GM23338 (cell line): ENCODE results near the gene TOX2. TPM values are rescaled to one million over a fixed set of nuclear protein-coding genes. Genes with fewer than 3 reads are reported as not detected.

Experiments
- ATAC-seq: fragments of 200-7000 bp; cut with Tn5 transposase; 3 replicates; pipeline ENCODE4 v1.9.1; 2020
- DNase-seq: peaks from one replicate; pipeline ENCODE4 v3.0.0-alpha.2; 2015; ENCODE audit warnings: low spot score
- H2AFZ ChIP-seq: fragments of 200-600 bp; sonication (generic); 2 replicates; pipeline ENCODE4 v1.8.0; 2016; ENCODE audit warnings: antibody characterized with exemption, mild to moderate bottlenecking, moderate library complexity
- H3F3A ChIP-seq: fragments of 200-600 bp; sonication (generic); replicated peaks from 2 replicates; pipeline ENCODE4 v1.8.0; 2017; ENCODE audit warnings: antibody characterized with exemption, mixed run types, low read depth
- H3K27ac ChIP-seq: fragments of 200-600 bp; sonication (generic); 2 replicates; pipeline ENCODE4 v1.6.1; 2016; ENCODE audit warnings: low read depth
- H3K27me3 ChIP-seq: fragments of 200-600 bp; sonication (generic); 2 replicates; pipeline ENCODE4 v1.8.0; 2016; ENCODE audit warnings: mild to moderate bottlenecking, mixed run types, moderate library complexity; ENCODE audit not compliant: insufficient read depth
- H3K36me3 ChIP-seq: fragments of 200-600 bp; sonication (generic); 2 replicates; pipeline ENCODE4 v1.8.0; 2016; ENCODE audit warnings: mild to moderate bottlenecking; ENCODE audit not compliant: insufficient read depth
- H3K4me1 ChIP-seq: fragments of 200-600 bp; sonication (generic); 2 replicates; pipeline ENCODE4 v1.8.0; 2016; ENCODE audit warnings: mild to moderate bottlenecking, moderate library complexity; ENCODE audit not compliant: insufficient read depth
- H3K4me2 ChIP-seq: fragments of 200-600 bp; sonication (generic); 2 replicates; pipeline ENCODE4 v1.7.1; 2017; ENCODE audit warnings: mixed run types
- H3K4me3 ChIP-seq: fragments of 200-600 bp; sonication (generic); 2 replicates; pipeline ENCODE4 v1.6.1; 2016; ENCODE audit warnings: mixed run types
- H3K79me2 ChIP-seq: fragments of 200-600 bp; sonication (generic); replicated peaks from 2 replicates; pipeline ENCODE4 v1.8.0; 2017; ENCODE audit warnings: mild to moderate bottlenecking; ENCODE audit not compliant: insufficient read depth
- H3K9me2 ChIP-seq: fragments of 200-600 bp; sonication (generic); 2 replicates; pipeline ENCODE4 v1.8.0; 2017; ENCODE audit not compliant: insufficient read depth
- H4K20me1 ChIP-seq: fragments of 200-600 bp; sonication (generic); replicated peaks from 2 replicates; pipeline ENCODE4 v1.8.0; 2017; ENCODE audit warnings: mild to moderate bottlenecking; ENCODE audit not compliant: insufficient read depth
- H3K27ac Mint-ChIP-seq: 2 replicates; pipeline ENCODE4 v1.8.0; 2020; ENCODE audit warnings: inconsistent platforms, mild to moderate bottlenecking, moderate library complexity, mixed read lengths
- H3K27me3 Mint-ChIP-seq: 3 replicates; pipeline ENCODE4 v1.8.0; 2022; ENCODE audit warnings: low read depth, mild to moderate bottlenecking, moderate library complexity, mixed read lengths, inconsistent platforms; ENCODE audit not compliant: insufficient read depth, poor library complexity
- H3K36me3 Mint-ChIP-seq: 3 replicates; pipeline ENCODE4 v1.8.0; 2021; ENCODE audit warnings: low read depth, mild to moderate bottlenecking, inconsistent platforms, moderate library complexity, mixed read lengths
- H3K4me1 Mint-ChIP-seq: 3 replicates; pipeline ENCODE4 v1.8.0; 2020; ENCODE audit warnings: mild to moderate bottlenecking, inconsistent platforms, mixed read lengths
- H3K4me3 Mint-ChIP-seq: 3 replicates; pipeline ENCODE4 v1.8.0; 2021; ENCODE audit warnings: moderate library complexity, mild to moderate bottlenecking, inconsistent platforms, mixed read lengths
- H3K9me3 Mint-ChIP-seq: 3 replicates; pipeline ENCODE4 v1.8.0; 2020; ENCODE audit warnings: moderate library complexity, mild to moderate bottlenecking, inconsistent platforms, mixed read lengths
- CREB1 ChIP-seq: fragments of 250-450 bp; sonication (Bioruptor Pico); IDR thresholded peaks from 2 replicates; pipeline ENCODE4 v1.5.0; 2020; ENCODE audit warnings: low read depth, mild to moderate bottlenecking, moderate library complexity
- EZH2 ChIP-seq: fragments of 200-600 bp; sonication (generic); IDR thresholded peaks from one replicate; pipeline ENCODE4 v1.8.0; 2017; ENCODE audit warnings: antibody characterized with exemption, mild to moderate bottlenecking, low read depth; ENCODE audit not compliant: unreplicated experiment
- EZH2phosphoT487 ChIP-seq: fragments of 200-600 bp; sonication (generic); IDR thresholded peaks from one replicate; pipeline ENCODE4 v1.8.1; 2018; ENCODE audit warnings: antibody characterized with exemption; ENCODE audit not compliant: unreplicated experiment
- JUNB ChIP-seq: IDR thresholded peaks from one replicate; pipeline ENCODE4 v1.6.1; 2016; ENCODE audit warnings: antibody characterized with exemption; ENCODE audit not compliant: unreplicated experiment
- NANOG ChIP-seq: IDR thresholded peaks from 2 replicates; pipeline ENCODE4 v1.6.1; 2016; ENCODE audit warnings: antibody characterized with exemption, borderline replicate concordance
- POLR2AphosphoS5 ChIP-seq: IDR thresholded peaks from 2 replicates; pipeline ENCODE4 v1.6.1; 2016; ENCODE audit warnings: antibody characterized with exemption, low read depth
- STAT1 ChIP-seq: IDR thresholded peaks from one replicate; pipeline ENCODE4 v1.6.1; 2016; ENCODE audit warnings: antibody characterized with exemption; ENCODE audit not compliant: unreplicated experiment
- ZNF114 ChIP-seq: fragments of 250-450 bp; sonication (Bioruptor Pico); IDR thresholded peaks from 2 replicates; pipeline ENCODE4 v1.5.0; 2020; ENCODE audit warnings: mild to moderate bottlenecking, moderate library complexity
- ZNF331 ChIP-seq: fragments of 250-450 bp; sonication (Bioruptor Pico); IDR thresholded peaks from 2 replicates; pipeline ENCODE4 v1.5.0; 2020; ENCODE audit warnings: low read depth, mild to moderate bottlenecking, moderate library complexity
- polyA plus RNA-seq: library from polyadenylated mRNA; unstranded; fragments of >200 nt; fragmentation: Nextera tagmentation; extraction: Ambion mirVana; gene quantifications from 2 replicates; pipeline ENCODE4 v1.2.1, GENCODE V29; 2016
- total RNA-seq: library from RNA; depleted of rRNA; stranded (reverse); fragments of >200 nt; shearing (Covaris generic); gene quantifications from 2 replicates; pipeline ENCODE4 v1.2.3, GENCODE V29; 2014
- TF ChIP-seq, protein P1 (sequence below): fragments of 250-450 bp; sonication (Bioruptor Pico); IDR thresholded peaks from 2 replicates; pipeline ENCODE4 v1.5.0; 2020; ENCODE audit warnings: mild to moderate bottlenecking, moderate library complexity
- TF ChIP-seq, protein P2 (sequence below): IDR thresholded peaks from one replicate; pipeline ENCODE4 v1.6.1; 2018; ENCODE audit warnings: antibody characterized with exemption; ENCODE audit not compliant: unreplicated experiment
- TF ChIP-seq, protein P3 (sequence below), 2 experiments: fragments of 200-600 bp in 1 of 2; sonication (generic) in 1 of 2; conservative IDR thresholded peaks; 2 replicates each; pipeline versions ENCODE4 v1.5.1 to v1.6.1; 2016 to 2017; ENCODE audit warnings: antibody characterized with exemption in 2 of 2, low read depth in 2 of 2, mild to moderate bottlenecking in 2 of 2, moderate library complexity in 1 of 2
- TF ChIP-seq, protein P4 (sequence below): IDR thresholded peaks from 2 replicates; pipeline ENCODE4 v1.6.1; 2016; ENCODE audit warnings: antibody characterized with exemption

The TOX2 gene
- total and polyA plus RNA-seq, 2 experiments from 2014 or later, result 1.4 to 1.5 TPM

DNA sequence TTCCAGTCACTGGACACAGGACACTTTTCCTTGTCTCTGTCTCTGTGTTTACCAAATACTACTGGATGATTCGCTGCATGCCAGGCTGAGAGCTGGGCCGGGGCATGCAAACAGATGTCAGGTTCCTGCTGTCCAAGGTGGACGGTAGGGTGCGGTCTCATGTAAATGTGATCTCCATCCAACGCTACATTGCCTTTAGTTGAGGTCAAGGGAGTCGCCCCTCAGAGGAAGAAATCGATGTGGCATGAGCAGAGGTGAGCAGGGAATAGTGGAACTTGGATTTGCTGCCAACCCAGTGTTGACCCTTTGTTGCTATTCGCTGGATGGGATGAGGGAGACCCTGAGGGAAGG, 9.8 kb upstream of the TOX2 start:
- TF ChIP-seq JUNB (no peak), EZH2phosphoT487 (no peak), CREB1 (CRISPR knock-in tag) (no peak), ZNF114 (CRISPR knock-in tag) (no peak), EZH2 (no peak), ZNF331 (CRISPR knock-in tag) (no peak), NANOG (no peak), STAT1 (no peak), POLR2AphosphoS5 (no peak)
- TF ChIP-seq, protein P1, sequence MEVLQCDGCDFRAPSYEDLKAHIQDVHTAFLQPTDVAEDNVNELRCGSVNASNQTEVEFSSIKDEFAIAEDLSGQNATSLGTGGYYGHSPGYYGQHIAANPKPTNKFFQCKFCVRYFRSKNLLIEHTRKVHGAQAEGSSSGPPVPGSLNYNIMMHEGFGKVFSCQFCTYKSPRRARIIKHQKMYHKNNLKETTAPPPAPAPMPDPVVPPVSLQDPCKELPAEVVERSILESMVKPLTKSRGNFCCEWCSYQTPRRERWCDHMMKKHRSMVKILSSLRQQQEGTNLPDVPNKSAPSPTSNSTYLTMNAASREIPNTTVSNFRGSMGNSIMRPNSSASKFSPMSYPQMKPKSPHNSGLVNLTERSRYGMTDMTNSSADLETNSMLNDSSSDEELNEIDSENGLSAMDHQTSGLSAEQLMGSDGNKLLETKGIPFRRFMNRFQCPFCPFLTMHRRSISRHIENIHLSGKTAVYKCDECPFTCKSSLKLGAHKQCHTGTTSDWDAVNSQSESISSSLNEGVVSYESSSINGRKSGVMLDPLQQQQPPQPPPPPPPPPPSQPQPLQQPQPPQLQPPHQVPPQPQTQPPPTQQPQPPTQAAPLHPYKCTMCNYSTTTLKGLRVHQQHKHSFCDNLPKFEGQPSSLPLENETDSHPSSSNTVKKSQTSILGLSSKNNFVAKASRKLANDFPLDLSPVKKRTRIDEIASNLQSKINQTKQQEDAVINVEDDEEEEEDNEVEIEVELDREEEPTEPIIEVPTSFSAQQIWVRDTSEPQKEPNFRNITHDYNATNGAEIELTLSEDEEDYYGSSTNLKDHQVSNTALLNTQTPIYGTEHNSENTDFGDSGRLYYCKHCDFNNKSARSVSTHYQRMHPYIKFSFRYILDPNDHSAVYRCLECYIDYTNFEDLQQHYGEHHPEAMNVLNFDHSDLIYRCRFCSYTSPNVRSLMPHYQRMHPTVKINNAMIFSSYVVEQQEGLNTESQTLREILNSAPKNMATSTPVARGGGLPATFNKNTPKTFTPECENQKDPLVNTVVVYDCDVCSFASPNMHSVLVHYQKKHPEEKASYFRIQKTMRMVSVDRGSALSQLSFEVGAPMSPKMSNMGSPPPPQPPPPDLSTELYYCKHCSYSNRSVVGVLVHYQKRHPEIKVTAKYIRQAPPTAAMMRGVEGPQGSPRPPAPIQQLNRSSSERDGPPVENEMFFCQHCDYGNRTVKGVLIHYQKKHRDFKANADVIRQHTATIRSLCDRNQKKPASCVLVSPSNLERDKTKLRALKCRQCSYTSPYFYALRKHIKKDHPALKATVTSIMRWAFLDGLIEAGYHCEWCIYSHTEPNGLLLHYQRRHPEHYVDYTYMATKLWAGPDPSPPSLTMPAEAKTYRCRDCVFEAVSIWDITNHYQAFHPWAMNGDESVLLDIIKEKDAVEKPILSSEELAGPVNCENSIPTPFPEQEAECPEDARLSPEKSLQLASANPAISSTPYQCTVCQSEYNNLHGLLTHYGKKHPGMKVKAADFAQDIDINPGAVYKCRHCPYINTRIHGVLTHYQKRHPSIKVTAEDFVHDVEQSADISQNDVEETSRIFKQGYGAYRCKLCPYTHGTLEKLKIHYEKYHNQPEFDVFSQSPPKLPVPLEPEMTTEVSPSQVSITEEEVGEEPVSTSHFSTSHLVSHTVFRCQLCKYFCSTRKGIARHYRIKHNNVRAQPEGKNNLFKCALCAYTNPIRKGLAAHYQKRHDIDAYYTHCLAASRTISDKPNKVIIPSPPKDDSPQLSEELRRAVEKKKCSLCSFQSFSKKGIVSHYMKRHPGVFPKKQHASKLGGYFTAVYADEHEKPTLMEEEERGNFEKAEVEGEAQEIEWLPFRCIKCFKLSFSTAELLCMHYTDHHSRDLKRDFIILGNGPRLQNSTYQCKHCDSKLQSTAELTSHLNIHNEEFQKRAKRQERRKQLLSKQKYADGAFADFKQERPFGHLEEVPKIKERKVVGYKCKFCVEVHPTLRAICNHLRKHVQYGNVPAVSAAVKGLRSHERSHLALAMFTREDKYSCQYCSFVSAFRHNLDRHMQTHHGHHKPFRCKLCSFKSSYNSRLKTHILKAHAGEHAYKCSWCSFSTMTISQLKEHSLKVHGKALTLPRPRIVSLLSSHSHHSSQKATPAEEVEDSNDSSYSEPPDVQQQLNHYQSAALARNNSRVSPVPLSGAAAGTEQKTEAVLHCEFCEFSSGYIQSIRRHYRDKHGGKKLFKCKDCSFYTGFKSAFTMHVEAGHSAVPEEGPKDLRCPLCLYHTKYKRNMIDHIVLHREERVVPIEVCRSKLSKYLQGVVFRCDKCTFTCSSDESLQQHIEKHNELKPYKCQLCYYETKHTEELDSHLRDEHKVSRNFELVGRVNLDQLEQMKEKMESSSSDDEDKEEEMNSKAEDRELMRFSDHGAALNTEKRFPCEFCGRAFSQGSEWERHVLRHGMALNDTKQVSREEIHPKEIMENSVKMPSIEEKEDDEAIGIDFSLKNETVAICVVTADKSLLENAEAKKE (CRISPR knock-in tag), result no peak
- TF ChIP-seq, protein P2, sequence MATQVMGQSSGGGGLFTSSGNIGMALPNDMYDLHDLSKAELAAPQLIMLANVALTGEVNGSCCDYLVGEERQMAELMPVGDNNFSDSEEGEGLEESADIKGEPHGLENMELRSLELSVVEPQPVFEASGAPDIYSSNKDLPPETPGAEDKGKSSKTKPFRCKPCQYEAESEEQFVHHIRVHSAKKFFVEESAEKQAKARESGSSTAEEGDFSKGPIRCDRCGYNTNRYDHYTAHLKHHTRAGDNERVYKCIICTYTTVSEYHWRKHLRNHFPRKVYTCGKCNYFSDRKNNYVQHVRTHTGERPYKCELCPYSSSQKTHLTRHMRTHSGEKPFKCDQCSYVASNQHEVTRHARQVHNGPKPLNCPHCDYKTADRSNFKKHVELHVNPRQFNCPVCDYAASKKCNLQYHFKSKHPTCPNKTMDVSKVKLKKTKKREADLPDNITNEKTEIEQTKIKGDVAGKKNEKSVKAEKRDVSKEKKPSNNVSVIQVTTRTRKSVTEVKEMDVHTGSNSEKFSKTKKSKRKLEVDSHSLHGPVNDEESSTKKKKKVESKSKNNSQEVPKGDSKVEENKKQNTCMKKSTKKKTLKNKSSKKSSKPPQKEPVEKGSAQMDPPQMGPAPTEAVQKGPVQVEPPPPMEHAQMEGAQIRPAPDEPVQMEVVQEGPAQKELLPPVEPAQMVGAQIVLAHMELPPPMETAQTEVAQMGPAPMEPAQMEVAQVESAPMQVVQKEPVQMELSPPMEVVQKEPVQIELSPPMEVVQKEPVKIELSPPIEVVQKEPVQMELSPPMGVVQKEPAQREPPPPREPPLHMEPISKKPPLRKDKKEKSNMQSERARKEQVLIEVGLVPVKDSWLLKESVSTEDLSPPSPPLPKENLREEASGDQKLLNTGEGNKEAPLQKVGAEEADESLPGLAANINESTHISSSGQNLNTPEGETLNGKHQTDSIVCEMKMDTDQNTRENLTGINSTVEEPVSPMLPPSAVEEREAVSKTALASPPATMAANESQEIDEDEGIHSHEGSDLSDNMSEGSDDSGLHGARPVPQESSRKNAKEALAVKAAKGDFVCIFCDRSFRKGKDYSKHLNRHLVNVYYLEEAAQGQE, result no peak
- TF ChIP-seq, protein P3, sequence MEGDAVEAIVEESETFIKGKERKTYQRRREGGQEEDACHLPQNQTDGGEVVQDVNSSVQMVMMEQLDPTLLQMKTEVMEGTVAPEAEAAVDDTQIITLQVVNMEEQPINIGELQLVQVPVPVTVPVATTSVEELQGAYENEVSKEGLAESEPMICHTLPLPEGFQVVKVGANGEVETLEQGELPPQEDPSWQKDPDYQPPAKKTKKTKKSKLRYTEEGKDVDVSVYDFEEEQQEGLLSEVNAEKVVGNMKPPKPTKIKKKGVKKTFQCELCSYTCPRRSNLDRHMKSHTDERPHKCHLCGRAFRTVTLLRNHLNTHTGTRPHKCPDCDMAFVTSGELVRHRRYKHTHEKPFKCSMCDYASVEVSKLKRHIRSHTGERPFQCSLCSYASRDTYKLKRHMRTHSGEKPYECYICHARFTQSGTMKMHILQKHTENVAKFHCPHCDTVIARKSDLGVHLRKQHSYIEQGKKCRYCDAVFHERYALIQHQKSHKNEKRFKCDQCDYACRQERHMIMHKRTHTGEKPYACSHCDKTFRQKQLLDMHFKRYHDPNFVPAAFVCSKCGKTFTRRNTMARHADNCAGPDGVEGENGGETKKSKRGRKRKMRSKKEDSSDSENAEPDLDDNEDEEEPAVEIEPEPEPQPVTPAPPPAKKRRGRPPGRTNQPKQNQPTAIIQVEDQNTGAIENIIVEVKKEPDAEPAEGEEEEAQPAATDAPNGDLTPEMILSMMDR (conservative IDR thresholded peaks at IDR 0.05; ENCODE audit: low read depth in 2 of 2), result no peak
- TF ChIP-seq, protein P4, sequence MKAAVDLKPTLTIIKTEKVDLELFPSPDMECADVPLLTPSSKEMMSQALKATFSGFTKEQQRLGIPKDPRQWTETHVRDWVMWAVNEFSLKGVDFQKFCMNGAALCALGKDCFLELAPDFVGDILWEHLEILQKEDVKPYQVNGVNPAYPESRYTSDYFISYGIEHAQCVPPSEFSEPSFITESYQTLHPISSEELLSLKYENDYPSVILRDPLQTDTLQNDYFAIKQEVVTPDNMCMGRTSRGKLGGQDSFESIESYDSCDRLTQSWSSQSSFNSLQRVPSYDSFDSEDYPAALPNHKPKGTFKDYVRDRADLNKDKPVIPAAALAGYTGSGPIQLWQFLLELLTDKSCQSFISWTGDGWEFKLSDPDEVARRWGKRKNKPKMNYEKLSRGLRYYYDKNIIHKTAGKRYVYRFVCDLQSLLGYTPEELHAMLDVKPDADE, result no peak
- peak overlapping the region; percentile 89; the same call in 1 of the 2 replicates for H2AFZ ChIP-seq
- H3K27me3 ChIP-seq, result no peaks in the 10 kb centered on the region
- no peak overlapping the region for H3K27ac Mint-ChIP-seq
- peaks cover 18% of the 10 kb centered on the region for H3K4me1 Mint-ChIP-seq
- no peak overlapping the region for H3K4me3 Mint-ChIP-seq
- H4K20me1 ChIP-seq, result no peaks in the 10 kb centered on the region
- ATAC-seq (no peak), DNase-seq (no peak)
- H3K4me3 ChIP-seq, result no peak overlapping the region
- H3K27ac ChIP-seq, result no peak overlapping the region
- no peaks in the 10 kb centered on the region for H3K79me2 ChIP-seq
- H3K36me3 ChIP-seq, result no peaks in the 10 kb centered on the region
- no peaks in the 10 kb centered on the region for H3K9me2 ChIP-seq
- H3K9me3 Mint-ChIP-seq, result peaks cover 27% of the 10 kb centered on the region
- peaks cover 9% of the 10 kb centered on the region for H3K27me3 Mint-ChIP-seq
- no peak overlapping the region for H3K4me2 ChIP-seq
- peaks cover 4% of the 10 kb centered on the region; the same call in 1 of the 3 replicates for H3K36me3 Mint-ChIP-seq
- peaks cover 13% of the 10 kb centered on the region for H3K4me1 ChIP-seq
- H3F3A ChIP-seq, result no peaks in the 10 kb centered on the region
